Liver (tissue), 3 donors: ENCODE data around the gene INPP4B.

Experiments
- CTCF ChIP-seq: fragments of 150-350 bp; IDR thresholded peaks from 2 replicates; pipeline ENCODE4 v1.5.1; 2017; ENCODE audit warnings: improper control_type of control experiment, low read depth, low read length; ENCODE audit not compliant: missing input control
- EGR1 ChIP-seq, 2 donors: IDR thresholded peaks; 2 replicates each; pipeline ENCODE4 v1.6.1; 2016 to 2018; ENCODE audit warnings: antibody characterized with exemption in 2 of 2, low read depth in 2 of 2
- JUND ChIP-seq, 2 donors: IDR thresholded peaks; 2 replicates each; pipeline ENCODE4 v1.6.1; 2016; ENCODE audit warnings: antibody characterized with exemption in 2 of 2
- MAX ChIP-seq: IDR thresholded peaks from 2 replicates; pipeline ENCODE4 v1.6.1; 2016; ENCODE audit warnings: antibody characterized with exemption
- NR2F2 ChIP-seq: IDR thresholded peaks from 2 replicates; pipeline ENCODE4 v1.6.1; 2016; ENCODE audit warnings: antibody characterized with exemption
- RAD21 ChIP-seq, 2 donors: IDR thresholded peaks; 2 replicates each; pipeline ENCODE4 v1.6.1; 2016; ENCODE audit warnings: antibody characterized with exemption in 2 of 2, mild to moderate bottlenecking in 2 of 2
- REST ChIP-seq: IDR thresholded peaks from 2 replicates; pipeline ENCODE4 v1.6.1; 2016; ENCODE audit warnings: antibody characterized with exemption, mild to moderate bottlenecking
- SP1 ChIP-seq: IDR thresholded peaks from 2 replicates; pipeline ENCODE4 v1.6.1; 2018; ENCODE audit warnings: antibody characterized with exemption, mild to moderate bottlenecking
- YY1 ChIP-seq: IDR thresholded peaks from 2 replicates; pipeline ENCODE4 v1.6.1; 2016; ENCODE audit warnings: antibody characterized with exemption, mild to moderate bottlenecking
- ZBTB33 ChIP-seq: IDR thresholded peaks from 2 replicates; pipeline ENCODE4 v1.6.1; 2016; ENCODE audit warnings: antibody characterized with exemption
- donor health status: healthy.
- donor health status: healthy.

- TF ChIP-seq CTCF (no peak), RAD21 (IDR thresholded peaks at IDR 0.05) (no peak), REST (no peak), MAX (no peak), SP1 (no peak), JUND (IDR thresholded peaks at IDR 0.05) (no peak), YY1 (no peak), ZBTB33 (no peak), EGR1 (IDR thresholded peaks at IDR 0.05; ENCODE audit: low read depth in 2 of 2) (no peak), NR2F2 (no peak)
Measured at GRCh38 chr4:142683997-142684396, 162.1 kb downstream of the INPP4B start.
